IPS-18a (cell line): Measurements from ENCODE around the gene DBNDD1.
"Not testable (repeated sequence)": the region's sequence is repeated elsewhere in the genome, so short reads cannot be mapped to it uniquely, and the experiment has no call there.

ENCODE experiments used
- H3K27ac ChIP-seq: one replicate; pipeline ENCODE4 v1.5.1; 2013; ENCODE audit warnings: low read length
- H3K27me3 ChIP-seq: one replicate; pipeline ENCODE4 v1.6.1; 2013; ENCODE audit warnings: mild to moderate bottlenecking, low read length; ENCODE audit not compliant: control insufficient read depth, insufficient read depth
- H3K36me3 ChIP-seq: one replicate; pipeline ENCODE4 v1.6.1; 2013; ENCODE audit warnings: low read depth, low read length; ENCODE audit not compliant: control insufficient read depth
- H3K4me1 ChIP-seq: one replicate; pipeline ENCODE4 v1.6.1; 2013; ENCODE audit warnings: low read depth, low read length; ENCODE audit not compliant: control insufficient read depth
- H3K4me3 ChIP-seq: one replicate; pipeline ENCODE4 v1.5.1; 2013; ENCODE audit warnings: low read length
- H3K9ac ChIP-seq: one replicate; pipeline ENCODE4 v1.6.1; 2013; ENCODE audit warnings: mild to moderate bottlenecking, low read length, moderate library complexity
- H3K9me3 ChIP-seq: one replicate; pipeline ENCODE4 v1.6.1; 2013; ENCODE audit warnings: low read depth, low read length; ENCODE audit not compliant: control insufficient read depth

DBNDD1 gene

GRCh38 chr16:89981414-89981813 is 37.8 kb downstream of the DBNDD1 start:
- no peak overlapping the region for H3K27ac ChIP-seq
- no peak overlapping the region for H3K4me3 ChIP-seq
- no peaks in the 10 kb centered on the region for H3K9me3 ChIP-seq
- H3K4me1 ChIP-seq = no peaks in the 10 kb centered on the region
- H3K27me3 ChIP-seq = no peaks in the 10 kb centered on the region
- no peak overlapping the region for H3K9ac ChIP-seq
- peaks cover 67% of the 10 kb centered on the region for H3K36me3 ChIP-seq

- Histone ChIP-seq H3K4me3 (no peak overlapping the region), H3K9me3 (peaks cover 5% of the 10 kb centered on the region), H3K27ac (no peak overlapping the region), H3K36me3 (peaks cover 18% of the 10 kb centered on the region), H3K4me1 (peaks cover 6% of the 10 kb centered on the region), H3K9ac (no peak overlapping the region), H3K27me3 (peaks cover 6% of the 10 kb centered on the region)
Measured at GRCh38 chr16:89974870-89975269, 44.4 kb downstream of the DBNDD1 start.

GRCh38 chr16:89973654-89974335 is 45.5 kb downstream of the DBNDD1 start:
- Histone ChIP-seq H3K36me3 (peaks cover 10% of the 10 kb centered on the region), H3K4me1 (peaks cover 6% of the 10 kb centered on the region), H3K27me3 (peaks cover 6% of the 10 kb centered on the region), H3K27ac (no peak overlapping the region), H3K4me3 (peak overlapping the region; percentile 88), H3K9me3 (peaks cover 5% of the 10 kb centered on the region), H3K9ac (peak overlapping the region; percentile 91)

GRCh38 chr16:89973235-89973634 is 46.0 kb downstream of the DBNDD1 start:
- peak overlapping the region; percentile 88 for H3K4me3 ChIP-seq
- peaks cover 8% of the 10 kb centered on the region for H3K36me3 ChIP-seq
- peaks cover 6% of the 10 kb centered on the region for H3K4me1 ChIP-seq
- H3K9ac ChIP-seq = peak overlapping the region; percentile 91
- peaks cover 5% of the 10 kb centered on the region for H3K9me3 ChIP-seq
- H3K27ac ChIP-seq = no peak overlapping the region
- peaks cover 6% of the 10 kb centered on the region for H3K27me3 ChIP-seq

GRCh38 chr16:89972244-89973234 is 46.7 kb downstream of the DBNDD1 start:
- Histone ChIP-seq H3K27ac (peak overlapping the region; percentile 90), H3K9ac (peak overlapping the region; percentile 91), H3K4me3 (peak overlapping the region; percentile 88), H3K27me3 (peaks cover 6% of the 10 kb centered on the region), H3K36me3 (peaks cover under 1% of the 10 kb centered on the region), H3K9me3 (peaks cover 5% of the 10 kb centered on the region), H3K4me1 (peaks cover 6% of the 10 kb centered on the region)

- Histone ChIP-seq H3K9ac (peak overlapping the region; percentile 91), H3K9me3 (peaks cover 5% of the 10 kb centered on the region), H3K4me1 (peaks cover 6% of the 10 kb centered on the region), H3K27ac (peak overlapping the region; percentile 20), H3K4me3 (peak overlapping the region; percentile 88), H3K27me3 (peaks cover 6% of the 10 kb centered on the region), H3K36me3 (no peaks in the 10 kb centered on the region)
Measured at GRCh38 chr16:89971495-89972243, 47.6 kb downstream of the DBNDD1 start.

GRCh38 chr16:89969741-89970410 is 49.4 kb downstream of the DBNDD1 start:
- Histone ChIP-seq H3K4me3 (no peak overlapping the region), H3K9me3 (peaks cover 5% of the 10 kb centered on the region), H3K9ac (no peak overlapping the region), H3K4me1 (peaks cover 6% of the 10 kb centered on the region), H3K27ac (no peak overlapping the region), H3K36me3 (peaks cover 4% of the 10 kb centered on the region), H3K27me3 (peaks cover 6% of the 10 kb centered on the region)

- H3K9me3 ChIP-seq, H3K4me3 ChIP-seq, H3K9ac ChIP-seq, H3K27ac ChIP-seq, H3K27me3 ChIP-seq, H3K4me1 ChIP-seq, H3K36me3 ChIP-seq: not testable (repeated sequence)
Measured at GRCh38 chr16:89968074-89968473, 51.2 kb downstream of the DBNDD1 start.

- not testable (repeated sequence) for H3K27me3 ChIP-seq, H3K4me1 ChIP-seq, H3K4me3 ChIP-seq, H3K9me3 ChIP-seq, H3K36me3 ChIP-seq, H3K9ac ChIP-seq, H3K27ac ChIP-seq
Measured at GRCh38 chr16:89967436-89967835, 51.8 kb downstream of the DBNDD1 start.

- Histone ChIP-seq H3K4me1 (no peaks in the 10 kb centered on the region), H3K9ac (no peak overlapping the region), H3K27ac (no peak overlapping the region), H3K27me3 (peaks cover 4% of the 10 kb centered on the region), H3K4me3 (no peak overlapping the region), H3K36me3 (peaks cover 4% of the 10 kb centered on the region), H3K9me3 (peaks cover 3% of the 10 kb centered on the region)
Measured at GRCh38 chr16:89966756-89967155, 52.5 kb downstream of the DBNDD1 start.
